HEK293 (cell line): ENCODE results near the gene GABRB2.

Experiments used
- CTCF ChIP-seq: fragments of 450-650 bp; formaldehyde crosslinking; IDR thresholded peaks from 2 replicates; pipeline ENCODE4 v1.5.1; 2016; ENCODE audit warnings: missing biosample characterization, missing genetic modification characterization
- SP3 ChIP-seq: fragments of 450-650 bp; formaldehyde crosslinking; IDR thresholded peaks from 2 replicates; pipeline ENCODE4 v1.5.1; 2016; ENCODE audit warnings: missing biosample characterization, missing genetic modification characterization
- TCF7L2 ChIP-seq: IDR thresholded peaks from 2 replicates; pipeline ENCODE4 v1.6.1; 2011; ENCODE audit warnings: low read depth, mild to moderate bottlenecking, inconsistent platforms, low read length, moderate library complexity, borderline replicate concordance
- ZBTB7A ChIP-seq: fragments of 450-650 bp; formaldehyde crosslinking; IDR thresholded peaks from 2 replicates; pipeline ENCODE4 v1.5.1; 2016; ENCODE audit warnings: low read depth, missing biosample characterization, missing genetic modification characterization
- ZFP69B ChIP-seq: fragments of 450-650 bp; formaldehyde crosslinking; IDR thresholded peaks from 2 replicates; pipeline ENCODE4 v1.5.1; 2016; ENCODE audit warnings: missing biosample characterization, missing genetic modification characterization
- ZNF202 ChIP-seq: fragments of 450-650 bp; formaldehyde crosslinking; IDR thresholded peaks from 2 replicates; pipeline ENCODE4 v1.5.1; 2016; ENCODE audit warnings: missing biosample characterization, missing genetic modification characterization, borderline replicate concordance
- ZNF248 ChIP-seq: fragments of 450-650 bp; formaldehyde crosslinking; IDR thresholded peaks from 2 replicates; pipeline ENCODE4 v1.5.1; 2017; ENCODE audit warnings: missing biosample characterization, missing genetic modification characterization
- ZNF274 ChIP-seq, 2 experiments: fragments of 200-500 bp in 1 of 2; fragments of 450-650 bp in 1 of 2; sonication (Bioruptor generic) in 1 of 2; formaldehyde crosslinking in 1 of 2; IDR thresholded peaks; 2 replicates each; pipeline versions ENCODE4 v1.5.1 to v1.6.1; 2014 to 2016; ENCODE audit warnings: borderline replicate concordance in 1 of 2, inconsistent platforms in 1 of 2, low read length in 1 of 2, missing biosample characterization in 1 of 2, missing genetic modification characterization in 1 of 2
- ZNF544 ChIP-seq: fragments of 450-650 bp; formaldehyde crosslinking; IDR thresholded peaks from 2 replicates; pipeline ENCODE4 v1.5.0; 2017; ENCODE audit warnings: missing biosample characterization, missing genetic modification characterization
- ZNF626 ChIP-seq: fragments of 450-650 bp; sonication (Bioruptor Pico); formaldehyde crosslinking; IDR thresholded peaks from 2 replicates; pipeline ENCODE4 v1.5.1; 2018; ENCODE audit warnings: missing biosample characterization, missing genetic modification characterization, inconsistent platforms
- ZNF785 ChIP-seq: fragments of 450-650 bp; formaldehyde crosslinking; IDR thresholded peaks from 2 replicates; pipeline ENCODE4 v1.5.1; 2016; ENCODE audit warnings: missing biosample characterization, missing genetic modification characterization
- ZNF843 ChIP-seq: fragments of 450-650 bp; formaldehyde crosslinking; IDR thresholded peaks from 2 replicates; pipeline ENCODE4 v1.5.1; 2016; ENCODE audit warnings: missing biosample characterization, missing genetic modification characterization
- TF ChIP-seq, protein P1 (sequence below): fragments of 450-650 bp; formaldehyde crosslinking; optimal IDR thresholded peaks from 2 replicates; pipeline ENCODE3; 2016; ENCODE audit warnings: missing biosample characterization, mild to moderate bottlenecking, missing genetic modification characterization
- TF ChIP-seq, protein P2 (sequence below): fragments of 450-650 bp; formaldehyde crosslinking; IDR thresholded peaks from 2 replicates; pipeline ENCODE4 v1.5.1; 2016; ENCODE audit warnings: missing biosample characterization, missing genetic modification characterization

DNA sequence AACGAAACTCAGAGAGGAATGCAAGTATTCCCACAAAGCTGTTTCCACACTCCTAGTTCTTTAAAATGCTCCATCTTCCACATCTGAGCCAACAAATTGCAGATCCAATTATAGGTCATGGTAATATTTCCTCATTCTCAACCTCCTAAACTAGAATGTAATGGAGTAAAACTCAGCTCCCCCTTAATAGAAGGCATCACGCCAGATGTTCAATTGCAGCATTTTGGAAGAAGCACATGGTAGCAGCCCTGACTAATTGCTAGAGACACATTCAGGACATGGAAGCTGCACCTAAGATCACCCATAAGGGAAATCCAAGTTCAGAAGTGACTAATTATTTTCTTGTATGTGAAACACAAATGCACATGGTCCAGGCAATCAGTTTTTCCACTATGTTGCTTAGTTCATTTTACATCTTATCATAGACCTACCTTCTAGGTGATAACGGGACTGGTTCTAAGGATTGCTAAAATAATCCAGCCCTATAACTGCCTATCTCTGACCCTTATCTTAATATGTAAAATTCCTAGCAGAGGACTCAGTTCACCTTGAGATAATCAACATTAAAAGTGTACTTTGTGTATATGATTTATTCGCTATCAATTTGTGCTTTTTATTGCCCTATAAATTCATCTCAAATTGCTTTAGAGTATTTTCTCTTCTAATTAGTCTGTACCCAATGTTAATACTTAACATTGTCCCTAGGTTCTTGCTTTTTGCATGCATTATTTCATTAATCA is 75.1 kb downstream of the GABRB2 start:
- no peak for TF ChIP-seq ZNF274 (IDR thresholded peaks at IDR 0.05; ENCODE audit: low read length)
- no peak for TF ChIP-seq ZNF274 (tag by site-specific recombination; IDR thresholded peaks at IDR 0.05; ENCODE audit: borderline replicate concordance)
- TF ChIP-seq ZNF544 = no peak
- TF ChIP-seq ZFP69B (tag by site-specific recombination) = no peak
- TF ChIP-seq TCF7L2 = no peak
- TF ChIP-seq, protein P1, sequence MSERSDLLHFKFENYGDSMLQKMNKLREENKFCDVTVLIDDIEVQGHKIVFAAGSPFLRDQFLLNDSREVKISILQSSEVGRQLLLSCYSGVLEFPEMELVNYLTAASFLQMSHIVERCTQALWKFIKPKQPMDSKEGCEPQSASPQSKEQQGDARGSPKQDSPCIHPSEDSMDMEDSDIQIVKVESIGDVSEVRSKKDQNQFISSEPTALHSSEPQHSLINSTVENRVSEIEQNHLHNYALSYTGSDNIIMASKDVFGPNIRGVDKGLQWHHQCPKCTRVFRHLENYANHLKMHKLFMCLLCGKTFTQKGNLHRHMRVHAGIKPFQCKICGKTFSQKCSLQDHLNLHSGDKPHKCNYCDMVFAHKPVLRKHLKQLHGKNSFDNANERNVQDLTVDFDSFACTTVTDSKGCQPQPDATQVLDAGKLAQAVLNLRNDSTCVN (tag by site-specific recombination) = no peak
- no peak for TF ChIP-seq CTCF
- TF ChIP-seq ZBTB7A (tag by site-specific recombination) = no peak
- no peak for TF ChIP-seq ZNF843 (tag by site-specific recombination)
- TF ChIP-seq ZNF626 = no peak
- TF ChIP-seq ZNF202 (tag by site-specific recombination) = no peak
- no peak for TF ChIP-seq ZNF785 (tag by site-specific recombination)
- TF ChIP-seq SP3 (tag by site-specific recombination) = no peak
- TF ChIP-seq ZNF248 (tag by site-specific recombination) = no peak
- TF ChIP-seq, protein P2, sequence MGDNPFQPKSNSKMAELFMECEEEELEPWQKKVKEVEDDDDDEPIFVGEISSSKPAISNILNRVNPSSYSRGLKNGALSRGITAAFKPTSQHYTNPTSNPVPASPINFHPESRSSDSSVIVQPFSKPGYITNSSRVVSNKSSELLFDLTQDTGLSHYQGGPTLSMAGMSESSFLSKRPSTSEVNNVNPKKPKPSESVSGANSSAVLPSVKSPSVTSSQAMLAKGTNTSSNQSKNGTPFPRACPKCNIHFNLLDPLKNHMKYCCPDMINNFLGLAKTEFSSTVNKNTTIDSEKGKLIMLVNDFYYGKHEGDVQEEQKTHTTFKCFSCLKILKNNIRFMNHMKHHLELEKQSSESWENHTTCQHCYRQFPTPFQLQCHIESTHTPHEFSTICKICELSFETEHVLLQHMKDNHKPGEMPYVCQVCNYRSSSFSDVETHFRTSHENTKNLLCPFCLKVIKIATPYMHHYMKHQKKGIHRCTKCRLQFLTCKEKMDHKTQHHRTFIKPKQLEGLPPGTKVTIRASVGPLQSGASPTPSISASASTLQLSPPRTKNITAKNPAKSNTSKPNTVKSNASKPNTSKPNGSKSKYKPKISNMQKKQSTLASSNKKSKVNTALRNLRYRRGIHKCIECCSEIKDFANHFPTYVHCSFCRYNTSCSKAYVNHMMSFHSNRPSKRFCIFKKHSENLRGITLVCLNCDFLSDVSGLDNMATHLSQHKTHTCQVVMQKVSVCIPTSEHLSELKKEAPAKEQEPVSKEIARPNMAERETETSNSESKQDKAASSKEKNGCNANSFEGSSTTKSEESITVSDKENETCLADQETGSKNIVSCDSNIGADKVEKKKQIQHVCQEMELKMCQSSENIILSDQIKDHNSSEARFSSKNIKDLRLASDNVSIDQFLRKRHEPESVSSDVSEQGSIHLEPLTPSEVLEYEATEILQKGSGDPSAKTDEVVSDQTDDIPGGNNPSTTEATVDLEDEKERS (tag by site-specific recombination) = no peak
